Thyroid gland (tissue), 4 donors: Measurements from ENCODE around the gene PREP.
"Not testable (repeated sequence)": the region's sequence is repeated elsewhere in the genome, so short reads cannot be mapped to it uniquely, and the experiment has no call there.

Source experiments
- CTCF ChIP-seq, 6 experiments: fragments of 200-600 bp in 3 of 6; fragments of 450-650 bp in 3 of 6; sonication (generic) in 3 of 6; IDR thresholded peaks; one replicate each; pipeline ENCODE4 v1.5.1; 2016 to 2019; ENCODE audit warnings: antibody characterized with exemption in 6 of 6, mild to moderate bottlenecking in 2 of 6, inconsistent platforms in 1 of 6, moderate library complexity in 1 of 6
- POLR2A ChIP-seq, 2 donors: fragments of 450-650 bp; IDR thresholded peaks; one replicate each; pipeline ENCODE4 v1.6.1; 2017; ENCODE audit warnings: antibody characterized with exemption in 2 of 2, mild to moderate bottlenecking in 2 of 2, moderate library complexity in 1 of 2

- not testable (repeated sequence) for TF ChIP-seq CTCF, POLR2A (IDR thresholded peaks at IDR 0.05)
Observed at GRCh38 chr6:105416971-105417370, 14.1 kb upstream of the PREP start.
